AG04449 (cell line): Measurements from ENCODE around the gene NOTCH4.
"Not testable (repeated sequence)": the region's sequence is repeated elsewhere in the genome, so short reads cannot be mapped to it uniquely, and the experiment has no call there.

ENCODE experiments used
- CTCF ChIA-PET: fragments of 350-600 bp; formaldehyde crosslinking; extraction: SDS; loops from one replicate; lab custom pipeline; 2021; ENCODE audit warnings: antibody characterized with exemption; lab: Yijun Ruan, JAX
- POLR2A ChIA-PET: fragments of 400-600, 350-600 bp; formaldehyde crosslinking; extraction: SDS; loops from one replicate; lab custom pipeline; 2020; ENCODE audit warnings: antibody characterized with exemption, inconsistent platforms; lab: Yijun Ruan, JAX
- DNase-seq: peaks from one replicate; pipeline ENCODE4 v3.0.0-alpha.2; 2010; ENCODE audit warnings: low read depth, low spot score
- H3K4me3 ChIP-seq: 2 replicates; pipeline ENCODE4 v1.5.1; 2011; ENCODE audit warnings: low read depth, mild to moderate bottlenecking, control low read depth, low read length
- CTCF ChIP-seq: IDR thresholded peaks from one replicate; pipeline ENCODE4 v1.5.1; 2011; ENCODE audit warnings: mild to moderate bottlenecking, moderate library complexity, low read length, control low read depth, inconsistent platforms; ENCODE audit not compliant: insufficient read depth; ENCODE audit errors: missing control alignments

The NOTCH4 gene

GRCh38 chr6:32189069-32189741 is 34.7 kb downstream of the NOTCH4 start:
- ChIA-PET CTCF (interaction anchor here (1.5 to 2.6 kb wide), 3 partner anchors 13 to 72 kb away, joined by 5 to 8 read pairs (median 5); no protein-coding TSS in a partner anchor), POLR2A (no interaction called here)
- DNase-seq, result no peak
- H3K4me3 ChIP-seq, result peak overlapping the region; percentile 77
- TF ChIP-seq CTCF, result no peak

DNA sequence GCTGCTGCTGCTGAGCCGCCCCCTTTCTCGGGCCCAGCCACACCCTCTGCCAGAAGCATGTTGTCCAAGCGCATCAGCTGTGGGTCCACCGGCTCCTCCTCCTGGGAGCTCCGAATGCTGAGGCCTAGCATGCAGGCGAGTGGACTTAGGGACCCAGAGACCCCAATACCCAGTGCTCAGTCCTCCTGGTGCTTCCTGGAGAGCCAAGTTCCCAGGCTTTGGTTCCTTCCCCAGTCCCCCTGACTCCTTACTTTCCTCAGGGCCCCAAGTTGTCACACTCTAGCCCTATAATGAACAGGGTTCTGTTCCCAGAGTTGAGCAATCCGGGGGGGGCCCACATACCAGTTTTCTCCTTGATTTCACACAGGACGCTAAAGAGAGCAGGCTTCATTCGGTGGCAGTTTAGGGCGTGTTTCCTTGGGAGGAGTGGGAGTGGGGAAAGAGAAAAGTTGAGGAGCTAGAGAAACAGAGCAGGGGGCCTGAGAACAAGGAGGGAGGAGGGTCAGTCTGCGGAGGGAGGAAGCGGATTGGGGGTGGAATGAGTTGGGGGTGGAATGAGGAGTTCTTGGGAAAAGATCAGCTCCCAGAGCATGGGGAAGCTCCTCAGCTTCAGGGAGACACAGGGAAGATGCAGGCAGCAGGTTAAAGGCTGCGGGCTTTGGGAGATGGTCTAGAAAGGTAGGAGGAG is 35.3 kb downstream of the NOTCH4 start:
- TF ChIP-seq CTCF, result no peak
- POLR2A ChIA-PET, result interaction anchor here (0.7 kb wide), 1 partner anchor 74 kb away, joined by 4 read pairs; no protein-coding TSS in a partner anchor
- peak overlapping the region; percentile 77 for H3K4me3 ChIP-seq
- CTCF ChIA-PET, result interaction anchor here (1.5 to 2.6 kb wide), 3 partner anchors 12 to 71 kb away, joined by 5 to 8 read pairs (median 5); no protein-coding TSS in a partner anchor
- no peak for DNase-seq

DNA sequence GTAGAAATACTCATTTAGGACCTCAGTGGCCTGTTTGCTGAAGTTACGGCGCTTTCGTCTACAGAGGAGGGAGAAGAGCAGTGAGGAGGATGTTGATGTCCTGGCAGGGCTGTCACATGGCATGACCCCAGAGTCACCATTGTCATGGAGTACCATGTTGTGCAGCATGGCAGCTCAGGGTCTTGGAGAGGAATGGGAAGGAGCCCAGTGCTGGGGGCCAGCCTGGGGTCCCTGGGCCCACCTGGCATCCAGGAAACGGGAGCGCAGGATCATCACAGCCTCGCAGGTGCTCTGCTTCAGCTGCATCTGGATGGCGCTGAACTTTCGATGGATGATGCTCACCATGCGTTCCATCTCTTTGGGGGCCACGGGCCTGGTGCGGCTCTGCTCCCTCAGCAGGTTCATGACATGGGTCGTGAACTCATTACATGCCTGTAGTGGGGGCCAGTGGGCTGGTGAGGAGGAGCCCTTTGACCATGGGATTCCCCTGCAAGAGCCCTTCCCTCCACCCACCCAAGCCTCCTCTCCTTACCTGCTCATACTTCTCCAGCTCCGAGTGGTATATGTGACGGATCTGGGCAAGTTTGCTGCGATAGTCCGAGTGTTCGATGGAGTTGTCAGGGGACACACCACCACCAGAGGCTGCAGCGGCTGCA is 36.0 kb downstream of the NOTCH4 start:
- ChIA-PET POLR2A (interaction anchor here (0.7 kb wide), 1 partner anchor 73 kb away, joined by 4 read pairs; no protein-coding TSS in a partner anchor), CTCF (interaction anchor here (1.5 to 2.6 kb wide), 2 partner anchors 69 to 71 kb away, joined by 5 to 8 read pairs; no protein-coding TSS in a partner anchor)
- not testable (repeated sequence) for DNase-seq

DNA sequence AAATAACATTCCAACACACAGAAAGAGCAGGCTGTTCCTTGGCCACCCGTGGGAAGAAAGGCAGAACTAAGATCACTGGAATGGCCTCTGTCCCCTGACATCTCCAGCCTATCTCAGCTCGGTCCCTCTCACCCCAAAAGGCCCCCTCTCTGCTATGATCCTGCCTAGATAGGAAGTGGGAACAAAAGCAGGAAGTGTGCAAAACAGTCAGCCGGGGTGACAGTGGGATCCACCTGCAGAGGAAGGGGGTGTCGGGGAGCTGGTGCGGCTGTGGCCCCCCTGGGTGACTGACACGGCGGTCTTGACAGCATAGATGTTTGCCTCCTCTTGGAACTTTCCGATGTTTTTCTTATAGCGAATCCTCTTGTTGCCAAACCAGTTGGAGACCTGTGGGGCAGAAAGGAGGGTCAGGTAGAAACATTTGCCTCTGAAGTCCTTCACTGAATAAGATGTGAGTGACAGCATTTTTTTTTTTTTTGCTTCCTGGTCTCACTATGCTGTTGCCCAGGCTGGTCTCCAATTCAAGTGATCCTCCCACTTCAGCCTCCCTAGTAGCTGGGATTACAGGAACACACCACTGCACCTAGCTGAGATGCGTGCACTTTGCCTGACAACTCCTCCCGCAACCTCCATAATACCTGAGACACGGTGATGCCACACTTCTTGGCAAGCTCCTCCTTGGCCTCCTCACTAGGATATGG is 36.7 kb downstream of the NOTCH4 start:
- ChIA-PET POLR2A (no interaction called here), CTCF (interaction anchor here (2.6 kb wide), 1 partner anchor 69 kb away, joined by 8 read pairs; no protein-coding TSS in a partner anchor)
- no peak for TF ChIP-seq CTCF
- DNase-seq, result no peak
- H3K4me3 ChIP-seq, result no peak overlapping the region

More for the DNA sequence above, 36.0 kb downstream of the NOTCH4 start:
- peak overlapping the region; percentile 77 for H3K4me3 ChIP-seq

DNA sequence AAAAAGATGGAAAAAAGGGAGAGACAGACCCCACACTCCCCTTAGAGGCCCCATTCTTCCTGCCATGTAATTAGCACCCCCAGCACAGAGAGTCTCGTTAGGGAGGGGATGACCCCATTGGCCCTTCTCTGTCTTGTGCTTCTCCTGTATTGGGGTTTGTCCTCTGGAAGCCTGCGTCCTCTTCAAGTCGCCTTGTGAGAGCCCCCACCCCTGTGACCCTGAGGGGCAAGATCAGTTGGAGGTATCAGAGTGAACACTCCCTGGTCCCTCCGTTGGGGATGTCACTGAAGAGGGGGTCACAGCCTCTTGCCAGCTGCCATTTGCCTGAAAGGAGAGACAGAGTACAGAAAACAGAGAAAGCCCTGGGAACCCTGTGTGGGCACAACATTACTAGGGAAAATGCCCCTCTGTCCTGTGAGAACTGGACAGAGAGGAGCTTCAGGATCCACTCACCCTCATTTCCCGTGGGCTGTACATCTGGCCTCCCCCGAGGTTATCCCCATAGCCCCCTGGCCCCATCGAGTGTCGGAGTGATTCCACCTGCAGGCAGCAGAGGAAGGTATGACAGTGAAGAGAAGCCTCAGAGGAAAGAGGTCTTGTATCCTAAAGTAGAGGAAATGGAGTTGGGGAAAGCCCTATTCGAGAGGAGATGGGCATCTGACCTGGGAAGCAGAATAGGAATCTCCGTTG is 37.6 kb downstream of the NOTCH4 start:
- DNase-seq, CTCF ChIA-PET, H3K4me3 ChIP-seq: not testable (repeated sequence)
- POLR2A ChIA-PET, result interaction anchor here (0.7 kb wide), 1 partner anchor 1113 kb away, joined by 3 read pairs; no protein-coding TSS in a partner anchor

GRCh38 chr6:32185681-32186131 is 38.2 kb downstream of the NOTCH4 start:
- POLR2A ChIA-PET, result interaction anchor here (0.6 to 0.7 kb wide), 2 partner anchors 109 to 1114 kb away, joined by 3 read pairs; no protein-coding TSS in a partner anchor

More at GRCh38 chr6:32185681-32186131, 38.2 kb downstream of the NOTCH4 start:
- H3K4me3 ChIP-seq, CTCF ChIA-PET, DNase-seq: not testable (repeated sequence)
